GM18909 (cell line): Measurements from ENCODE around the gene SRF.
"Not testable (repeated sequence)": the region's sequence is repeated elsewhere in the genome, so short reads cannot be mapped to it uniquely, and the experiment has no call there.

Experiments used
- ATAC-seq: cut with Tn5 transposase; IDR thresholded peaks from one replicate; pipeline ENCODE4 v1.9.1; 2021; ENCODE audit warnings: mild to moderate bottlenecking; ENCODE audit not compliant: unreplicated experiment, poor library complexity

The SRF gene

DNA sequence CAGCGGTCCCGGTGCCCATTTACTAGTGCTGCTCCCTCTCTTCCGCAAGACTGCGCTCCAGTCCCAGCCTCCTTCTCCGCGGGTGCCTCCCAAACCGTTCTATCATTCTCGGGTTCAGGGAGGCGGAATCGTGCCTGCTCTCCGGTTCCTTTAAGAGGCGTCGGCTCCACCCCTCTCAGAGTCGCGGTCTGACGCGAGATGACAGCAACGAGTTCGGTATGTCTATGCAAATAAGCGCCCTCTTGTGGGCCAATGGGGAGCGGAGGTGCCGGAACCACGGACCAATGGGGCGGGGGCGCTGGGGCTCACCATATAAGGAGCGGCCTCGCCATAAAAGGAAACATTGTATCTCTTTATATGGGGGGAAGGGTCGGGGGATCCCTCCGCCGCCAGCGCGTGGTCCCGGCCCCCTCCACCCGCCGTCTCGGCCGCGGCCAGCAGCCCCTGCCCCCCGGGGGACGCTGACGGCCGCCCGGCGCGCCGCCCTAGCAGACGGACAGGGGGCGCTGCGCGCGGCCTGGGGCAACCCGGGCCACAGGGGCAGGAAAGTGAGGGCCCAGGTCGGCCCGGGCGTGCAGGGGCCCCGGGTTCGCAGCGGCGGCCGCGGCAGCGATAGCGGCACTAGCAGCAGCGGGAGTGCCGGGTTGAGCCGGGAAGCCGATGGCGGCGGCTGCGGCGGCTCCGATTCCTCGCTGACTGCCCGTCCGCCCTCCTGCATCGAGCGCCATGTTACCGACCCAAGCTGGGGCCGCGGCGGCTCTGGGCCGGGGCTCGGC lies at the start of gene SRF:
Gene SRF, plus strand, starts transcription at position 339 of the 776 bp plus-strand sequence. Its CDS starts 388 bp downstream, at position 727.
- ATAC-seq = peak; percentile 70

DNA sequence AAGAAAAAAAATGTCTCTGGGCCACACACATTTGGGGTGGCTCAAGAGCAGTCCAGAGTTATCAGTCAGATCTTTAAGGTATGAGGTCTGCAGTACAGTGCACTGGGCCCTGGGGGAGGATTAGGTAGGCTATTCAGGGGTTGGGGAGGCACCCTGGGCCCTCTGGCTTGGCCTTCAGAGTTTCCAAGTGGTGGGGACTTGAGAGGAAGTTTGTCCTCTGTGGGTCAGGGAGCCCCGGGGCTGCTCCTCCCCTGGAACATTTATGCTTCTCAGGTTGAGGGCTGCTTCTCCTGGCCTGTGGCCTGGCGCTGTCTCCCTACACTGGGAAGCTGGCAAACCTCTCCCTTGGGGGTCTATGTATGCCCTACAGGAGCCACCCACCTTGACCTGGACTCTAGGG lies 48.9 kb upstream of the SRF start:
- ATAC-seq = no peak

DNA sequence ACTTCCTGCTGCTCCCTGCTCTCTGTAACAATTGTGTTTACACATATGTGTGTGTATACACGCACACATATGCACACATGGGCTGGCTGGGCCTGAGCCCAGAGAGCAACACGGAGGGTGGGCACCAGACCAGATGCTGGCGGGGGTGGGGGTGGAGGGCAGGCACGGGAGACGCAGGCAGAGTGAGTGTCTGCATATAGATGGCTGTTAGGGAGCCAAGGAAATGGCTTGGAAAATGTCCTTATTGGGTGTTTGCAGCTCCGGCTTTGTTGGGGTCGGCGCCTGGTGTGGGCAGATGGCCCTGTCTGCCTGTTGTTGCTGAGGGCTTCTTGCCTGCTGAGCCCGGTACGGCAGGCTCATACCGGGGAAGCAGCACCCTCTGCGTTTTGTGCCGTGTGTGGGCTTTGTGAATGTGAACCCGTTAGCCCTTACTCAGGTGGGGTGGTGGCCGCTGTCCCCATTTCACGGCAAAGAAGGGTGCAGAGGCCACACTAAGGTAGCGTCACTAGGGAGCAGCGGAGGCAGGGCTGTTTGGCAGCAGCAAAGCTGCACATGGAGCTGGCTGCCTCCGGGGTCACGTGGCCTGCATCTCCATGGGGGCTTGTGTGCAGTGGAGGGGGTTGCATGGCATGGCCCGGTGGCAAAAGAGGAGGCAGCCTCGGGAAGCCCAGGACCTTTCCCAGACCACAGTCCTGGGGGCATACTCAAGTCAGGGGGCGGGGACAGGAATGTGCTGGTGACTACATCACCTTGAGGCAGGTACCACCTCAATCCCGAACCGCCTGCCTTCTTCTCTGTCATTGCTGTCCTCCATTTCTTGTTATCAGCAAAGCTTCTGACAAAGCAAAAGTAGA lies 47.4 kb upstream of the SRF start:
- no peak for ATAC-seq

DNA sequence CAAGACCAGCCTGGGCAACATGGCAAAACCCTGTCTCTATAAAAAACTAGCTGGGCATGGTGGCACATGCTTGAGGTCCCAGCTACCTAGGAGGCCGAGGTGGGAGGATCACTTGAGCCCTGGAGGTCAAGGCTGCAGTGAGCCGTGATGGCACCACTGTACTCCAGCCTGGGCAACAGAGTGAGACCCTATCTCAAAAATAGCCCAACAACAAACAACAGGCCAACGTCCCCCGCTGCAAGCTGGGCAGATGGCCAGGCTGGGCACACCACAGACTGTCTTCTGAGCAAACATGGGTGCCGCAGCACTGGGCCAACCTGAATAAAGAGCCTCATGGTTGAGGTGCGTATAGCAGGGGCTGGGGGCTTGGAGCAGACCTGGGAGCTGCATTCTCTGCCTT lies 46.6 kb upstream of the SRF start:
- no peak for ATAC-seq

DNA sequence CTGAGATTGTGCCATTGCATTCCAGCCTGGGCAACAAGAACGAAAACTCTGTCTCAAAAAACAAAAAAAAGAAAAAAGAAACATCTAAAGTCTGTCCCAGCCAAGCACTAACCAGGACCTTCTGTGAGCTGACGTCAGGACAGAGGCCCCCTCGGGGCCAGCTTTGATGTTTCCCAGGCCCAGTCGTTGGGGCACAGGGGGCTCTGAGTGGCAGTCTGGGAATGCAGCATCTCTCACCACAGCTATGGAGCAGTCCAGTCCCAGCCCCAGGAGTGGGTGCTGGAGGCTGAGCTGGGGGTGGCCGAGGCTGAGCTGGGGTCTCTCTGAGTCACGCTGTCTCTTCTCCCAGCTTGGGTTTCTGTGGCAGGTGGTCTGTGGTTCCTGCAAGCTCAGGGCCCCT lies 46.0 kb upstream of the SRF start:
- no peak for ATAC-seq

DNA sequence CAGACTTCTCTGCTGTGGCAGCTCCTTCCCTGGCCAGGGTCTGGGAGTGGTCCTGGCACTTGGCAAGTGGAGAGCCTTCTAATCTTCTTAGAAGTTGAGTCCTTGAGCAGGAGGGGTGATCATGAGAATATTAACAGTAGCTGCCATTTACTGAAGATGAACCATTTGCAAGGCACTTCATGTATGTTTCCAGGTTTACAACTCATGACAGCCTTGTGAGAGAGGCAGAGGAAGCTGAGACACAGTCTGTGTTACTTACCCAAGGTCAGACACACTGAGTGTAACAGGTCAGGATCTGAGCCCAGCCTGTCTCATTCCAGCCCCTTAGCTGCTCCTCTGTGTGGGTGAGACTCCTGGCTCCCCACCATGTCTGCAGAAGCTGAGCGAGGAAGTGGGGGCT lies 45.5 kb upstream of the SRF start:
- ATAC-seq = no peak

DNA sequence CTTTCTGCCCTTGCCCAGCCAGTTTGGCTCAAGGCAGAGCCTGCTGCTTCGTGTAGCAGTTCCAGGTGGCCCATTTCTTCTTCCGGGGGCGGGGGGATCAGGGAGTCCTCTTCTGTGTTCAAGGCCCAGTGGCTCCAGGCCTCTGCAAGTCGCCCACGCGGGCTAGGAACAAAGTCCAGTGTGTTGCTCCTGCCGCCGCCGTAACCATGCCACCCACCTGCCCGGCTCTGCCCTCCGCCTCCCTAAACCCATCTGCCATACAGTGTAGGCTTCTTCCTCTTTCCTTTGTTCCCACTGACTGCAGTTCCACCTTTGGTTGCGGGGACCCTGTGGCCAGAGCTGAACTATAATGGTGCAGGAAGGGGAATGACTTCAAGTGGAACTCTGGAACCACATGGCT lies 43.9 kb upstream of the SRF start:
- no peak for ATAC-seq

DNA sequence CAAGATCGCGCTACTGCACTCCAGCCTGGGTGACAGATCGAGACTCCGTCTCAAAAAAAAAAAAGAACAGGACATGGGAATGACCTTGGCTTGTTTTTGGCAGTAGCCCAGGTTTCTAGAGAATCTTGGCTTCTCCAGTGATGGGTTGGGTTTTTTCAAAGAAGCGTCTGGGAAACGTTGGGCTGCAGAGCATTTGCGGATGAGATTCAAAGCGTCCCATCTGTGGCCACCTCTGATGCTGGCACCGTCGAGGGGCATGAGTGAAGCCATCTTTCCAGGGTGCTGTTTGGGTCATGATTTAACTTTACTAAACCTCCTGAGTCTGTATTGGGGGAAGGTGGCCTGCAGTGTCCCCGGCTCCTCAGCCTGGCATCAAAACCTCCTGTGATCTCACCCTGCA lies 43.2 kb upstream of the SRF start:
- no peak for ATAC-seq

DNA sequence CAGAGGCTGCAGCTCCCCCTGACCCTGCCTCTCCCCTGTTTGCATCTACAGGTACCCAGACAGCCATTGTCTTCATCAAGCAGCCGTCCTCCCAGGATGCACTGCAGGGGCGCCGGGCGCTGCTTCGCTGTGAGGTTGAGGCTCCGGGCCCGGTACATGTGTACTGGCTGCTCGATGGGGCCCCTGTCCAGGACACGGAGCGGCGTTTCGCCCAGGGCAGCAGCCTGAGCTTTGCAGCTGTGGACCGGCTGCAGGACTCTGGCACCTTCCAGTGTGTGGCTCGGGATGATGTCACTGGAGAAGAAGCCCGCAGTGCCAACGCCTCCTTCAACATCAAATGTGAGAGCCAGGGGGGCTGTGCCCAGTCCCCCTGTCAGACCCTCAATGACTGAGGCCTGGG lies 42.1 kb upstream of the SRF start:
- no peak for ATAC-seq

DNA sequence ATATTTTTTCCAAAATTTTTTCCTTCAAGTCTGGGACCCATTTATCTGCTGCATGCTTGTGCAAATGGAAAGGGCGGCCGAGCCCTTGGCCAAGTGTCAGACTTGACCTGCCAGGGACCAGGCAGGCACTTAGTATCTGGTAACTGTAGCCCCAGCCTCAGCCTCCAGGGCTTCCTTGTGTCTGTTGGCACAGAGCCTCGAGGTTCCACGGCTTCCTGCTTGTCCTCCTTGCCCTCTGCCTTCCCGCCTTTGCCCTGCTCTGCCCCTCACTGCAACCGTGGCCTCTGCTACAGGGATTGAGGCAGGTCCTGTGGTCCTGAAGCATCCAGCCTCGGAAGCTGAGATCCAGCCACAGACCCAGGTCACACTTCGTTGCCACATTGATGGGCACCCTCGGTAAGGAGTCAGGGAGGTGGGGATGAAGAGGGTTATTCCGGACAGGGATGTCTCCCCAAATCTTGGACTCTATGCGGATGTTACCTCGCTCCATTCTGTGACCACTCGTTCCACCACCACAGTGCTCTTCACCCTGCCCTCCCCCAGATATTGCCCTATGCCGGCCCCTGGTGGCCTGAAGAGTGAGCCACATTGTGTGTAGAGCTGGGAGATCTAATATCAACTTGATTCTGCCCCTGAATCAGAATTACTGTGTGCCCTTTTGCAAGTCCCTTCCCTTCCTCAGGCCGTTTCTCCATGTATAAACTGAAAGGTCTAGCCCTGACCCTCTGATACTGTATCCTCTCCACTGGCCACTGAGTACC lies 41.5 kb upstream of the SRF start:
- no peak for ATAC-seq

DNA sequence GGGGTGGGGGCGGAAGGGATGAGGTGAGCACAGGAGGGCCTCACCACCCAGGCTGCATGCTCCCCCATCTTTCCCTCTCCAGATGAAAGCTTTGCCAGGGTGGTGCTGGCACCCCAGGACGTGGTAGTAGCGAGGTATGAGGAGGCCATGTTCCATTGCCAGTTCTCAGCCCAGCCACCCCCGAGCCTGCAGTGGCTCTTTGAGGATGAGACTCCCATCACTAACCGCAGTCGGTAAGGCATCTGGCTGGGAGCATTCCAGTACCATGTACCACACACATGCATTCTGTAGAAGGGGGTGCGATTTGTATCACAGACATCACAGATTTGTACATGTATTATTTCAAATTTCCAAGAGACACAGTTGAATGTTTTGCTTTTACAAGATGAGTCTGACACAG lies 40.6 kb upstream of the SRF start:
- ATAC-seq = no peak

DNA sequence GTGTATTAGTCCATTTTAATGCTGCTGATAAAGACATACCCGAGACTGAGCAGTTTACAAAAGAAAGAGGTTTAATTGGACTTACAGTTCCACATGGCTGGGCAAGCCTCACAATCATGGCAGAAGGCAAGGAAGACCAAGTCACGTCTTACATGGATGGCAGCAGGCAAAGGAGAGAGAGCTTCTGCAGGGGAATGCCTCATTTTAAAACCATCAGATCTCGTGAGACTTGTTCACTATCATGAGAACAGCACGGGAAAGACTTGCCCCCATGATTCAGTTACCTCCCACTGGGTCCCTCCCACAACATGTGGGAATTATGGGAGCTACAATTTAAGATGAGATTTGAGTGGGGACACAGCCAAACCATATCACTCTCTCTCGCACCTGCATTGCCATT lies 39.7 kb upstream of the SRF start:
- not testable (repeated sequence) for ATAC-seq

DNA sequence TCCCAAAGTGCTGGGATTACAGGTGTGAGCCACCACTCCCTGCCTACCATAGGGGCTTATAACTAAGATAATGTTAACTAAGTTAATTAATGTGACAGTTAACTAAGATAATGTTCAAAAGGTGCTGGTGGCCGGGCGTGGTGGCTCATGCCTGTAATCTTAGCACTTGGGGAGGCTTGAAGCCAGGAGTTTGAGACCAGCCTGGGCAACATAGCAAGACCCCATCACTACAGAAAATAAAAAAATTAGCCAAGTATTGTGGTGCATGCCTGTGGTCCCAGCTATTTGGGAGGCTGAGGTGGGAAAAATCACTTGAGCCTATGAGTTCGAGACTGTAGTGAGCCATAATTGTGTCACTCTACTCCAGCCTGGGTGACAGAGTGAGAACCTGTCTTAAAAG lies 32.8 kb upstream of the SRF start:
- no peak for ATAC-seq

DNA sequence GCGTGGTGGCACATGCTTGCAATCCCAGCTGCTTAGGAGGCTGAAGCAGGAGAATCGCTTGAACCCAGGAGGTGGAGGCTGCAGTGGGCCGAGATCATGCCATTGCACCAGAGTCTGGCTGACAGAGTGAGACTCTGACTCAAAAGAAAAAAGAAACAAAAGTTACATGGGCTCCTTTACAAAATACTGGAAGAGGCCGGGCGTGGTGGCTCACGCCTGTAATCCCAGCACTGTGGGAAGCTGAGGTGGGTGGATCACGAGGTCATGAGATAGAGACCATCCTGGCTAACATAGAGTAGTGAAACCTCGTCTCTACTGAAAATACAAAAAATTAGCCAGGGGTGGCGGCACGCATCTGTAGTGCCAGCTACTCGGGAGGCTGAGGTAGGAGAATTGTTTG lies 31.1 kb upstream of the SRF start:
- ATAC-seq = not testable (repeated sequence)

DNA sequence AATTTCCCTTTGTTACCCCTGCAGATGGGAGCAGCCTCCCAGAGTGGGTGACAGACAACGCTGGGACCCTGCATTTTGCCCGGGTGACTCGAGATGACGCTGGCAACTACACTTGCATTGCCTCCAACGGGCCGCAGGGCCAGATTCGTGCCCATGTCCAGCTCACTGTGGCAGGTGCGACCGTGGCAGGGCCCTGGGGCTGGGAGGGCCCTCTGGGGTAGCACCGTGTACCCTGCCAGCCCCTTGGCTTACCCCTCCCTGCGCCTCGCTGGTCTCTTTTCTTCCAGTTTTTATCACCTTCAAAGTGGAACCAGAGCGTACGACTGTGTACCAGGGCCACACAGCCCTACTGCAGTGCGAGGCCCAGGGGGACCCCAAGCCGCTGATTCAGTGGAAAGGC lies 29.4 kb upstream of the SRF start:
- no peak for ATAC-seq

DNA sequence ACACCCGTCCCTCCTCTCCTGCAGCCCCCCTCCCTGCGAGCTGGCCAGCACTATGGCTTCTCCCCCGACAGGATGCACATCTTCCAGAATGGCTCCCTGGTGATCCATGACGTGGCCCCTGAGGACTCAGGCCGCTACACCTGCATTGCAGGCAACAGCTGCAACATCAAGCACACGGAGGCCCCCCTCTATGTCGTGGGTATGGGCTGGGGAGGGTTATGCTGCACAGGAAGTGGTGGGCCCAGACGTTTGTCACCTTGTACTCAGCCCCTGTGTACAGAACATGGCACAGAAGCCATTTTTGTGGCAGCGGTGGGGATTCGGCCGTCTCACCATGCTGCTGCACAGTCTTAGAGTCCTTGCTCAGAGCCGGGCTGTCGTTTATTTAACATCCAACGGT lies 29.0 kb upstream of the SRF start:
- ATAC-seq = no peak

DNA sequence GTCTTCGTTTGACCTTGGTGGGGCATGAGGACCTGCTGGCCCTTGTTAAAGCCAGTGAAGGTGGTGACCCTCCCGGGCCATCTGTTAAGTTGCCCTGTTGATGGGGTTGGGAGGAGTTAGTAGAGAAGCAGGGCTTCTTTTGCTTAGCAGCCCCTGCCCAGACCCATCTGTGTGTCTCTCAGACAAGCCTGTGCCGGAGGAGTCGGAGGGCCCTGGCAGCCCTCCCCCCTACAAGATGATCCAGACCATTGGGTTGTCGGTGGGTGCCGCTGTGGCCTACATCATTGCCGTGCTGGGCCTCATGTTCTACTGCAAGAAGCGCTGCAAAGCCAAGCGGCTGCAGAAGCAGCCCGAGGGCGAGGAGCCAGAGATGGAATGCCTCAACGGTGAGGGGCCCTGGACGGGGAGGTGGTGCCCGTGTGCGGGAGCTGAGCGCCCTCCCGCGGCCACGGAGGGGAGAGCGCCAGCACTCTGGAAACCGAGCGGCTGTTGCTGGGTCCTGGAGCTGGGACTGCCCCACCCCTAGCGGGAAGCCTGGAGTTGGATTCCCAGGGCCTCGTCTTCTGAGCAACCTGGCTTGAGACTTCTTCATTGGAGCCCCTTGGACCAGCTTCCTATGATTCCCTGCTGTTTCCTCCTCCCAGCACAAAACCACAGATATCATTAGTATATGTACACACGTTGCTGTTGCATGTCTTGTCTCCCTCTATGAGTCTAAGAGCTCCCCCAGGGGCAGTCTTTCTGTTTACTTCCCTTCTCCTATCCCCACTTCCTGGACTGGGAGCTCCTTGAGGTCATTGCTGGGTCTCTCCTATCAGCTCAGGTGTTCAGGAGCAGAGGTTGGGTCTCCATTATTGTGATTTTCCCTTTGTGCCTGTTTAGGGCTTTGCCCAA lies 27.6 kb upstream of the SRF start:
- ATAC-seq = no peak

DNA sequence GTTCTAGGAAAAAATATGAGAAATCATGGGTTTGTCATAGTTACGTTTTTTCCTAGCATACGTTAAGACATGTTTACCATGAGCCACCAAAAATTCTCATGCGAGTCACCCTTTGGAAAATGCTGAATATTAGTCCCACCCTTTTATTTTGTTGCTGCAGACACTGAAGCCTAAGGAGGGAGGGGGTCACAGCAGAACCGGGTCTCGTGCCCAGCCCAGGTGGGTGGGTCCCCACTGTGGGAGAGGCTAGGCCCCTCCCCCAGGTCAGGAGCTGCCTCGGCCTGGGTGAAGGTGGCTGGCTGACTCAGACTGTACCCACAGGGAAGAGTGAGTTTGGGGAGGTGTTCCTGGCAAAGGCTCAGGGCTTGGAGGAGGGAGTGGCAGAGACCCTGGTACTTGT lies 26.2 kb upstream of the SRF start:
- no peak for ATAC-seq

DNA sequence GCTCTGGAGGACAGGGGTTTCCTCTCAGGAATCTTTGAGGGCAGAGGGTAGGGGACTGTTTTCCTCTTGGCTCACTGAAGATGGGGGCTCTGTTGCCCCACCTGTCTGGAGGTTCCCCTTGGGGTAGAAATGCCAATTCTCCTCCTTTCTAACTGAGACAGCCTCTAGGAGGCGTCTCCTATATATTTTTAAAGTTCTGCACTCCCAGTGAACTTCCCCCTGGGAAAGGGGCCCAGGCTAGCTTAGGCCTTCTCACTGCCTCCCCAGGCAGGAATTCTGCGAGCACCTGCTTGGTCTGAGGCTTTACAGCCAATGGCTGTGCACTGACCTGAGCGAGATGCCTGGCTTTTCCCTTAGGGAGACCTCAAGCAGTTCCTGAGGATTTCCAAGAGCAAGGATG lies 24.8 kb upstream of the SRF start:
- ATAC-seq = no peak
